Stimulated activated CD8-positive, alpha-beta memory T cell treated with anti-CD3 and anti-CD28 coated beads, Interleukin-15, amount 100 ng/mL, for 24 hours (primary cell): ENCODE data around the gene LHPP.

Experiments
- DNase-seq: peaks from one replicate; pipeline ENCODE4 v3.0.0-alpha.2; 2020; ENCODE audit warnings: low read depth

The LHPP gene

DNA sequence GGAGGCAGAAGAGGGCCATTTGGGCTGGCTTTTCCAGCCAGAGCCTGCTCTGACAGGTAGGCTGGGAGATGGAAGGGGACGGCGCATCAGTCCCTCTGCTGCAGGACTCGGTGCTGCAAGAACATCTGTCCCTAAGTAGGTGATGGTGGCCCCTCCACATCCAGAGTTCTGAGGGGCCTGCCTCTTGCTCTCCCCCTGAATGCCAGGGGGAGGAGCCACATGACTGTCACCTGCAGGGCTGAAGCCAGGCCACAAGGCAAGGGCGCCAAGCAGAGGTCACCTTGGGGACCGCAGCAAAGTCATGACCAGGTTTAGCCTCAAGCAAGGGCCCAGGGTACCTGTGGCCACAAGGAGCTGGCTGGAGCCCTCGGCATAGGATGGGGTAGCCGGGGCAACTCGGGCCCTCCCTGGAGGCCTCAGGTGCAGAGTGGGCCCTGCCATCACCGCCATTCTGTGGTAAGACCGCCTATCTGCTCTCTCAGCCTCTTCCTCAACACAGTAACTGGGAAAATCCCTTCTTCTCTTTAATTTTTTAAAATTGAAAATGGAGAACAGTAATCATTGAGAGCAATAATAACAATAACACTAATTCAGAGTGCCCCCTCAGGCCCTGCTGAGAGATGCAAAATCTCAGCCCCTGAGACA lies 183.3 kb downstream of the LHPP start:
- DNase-seq, result no peak

DNA sequence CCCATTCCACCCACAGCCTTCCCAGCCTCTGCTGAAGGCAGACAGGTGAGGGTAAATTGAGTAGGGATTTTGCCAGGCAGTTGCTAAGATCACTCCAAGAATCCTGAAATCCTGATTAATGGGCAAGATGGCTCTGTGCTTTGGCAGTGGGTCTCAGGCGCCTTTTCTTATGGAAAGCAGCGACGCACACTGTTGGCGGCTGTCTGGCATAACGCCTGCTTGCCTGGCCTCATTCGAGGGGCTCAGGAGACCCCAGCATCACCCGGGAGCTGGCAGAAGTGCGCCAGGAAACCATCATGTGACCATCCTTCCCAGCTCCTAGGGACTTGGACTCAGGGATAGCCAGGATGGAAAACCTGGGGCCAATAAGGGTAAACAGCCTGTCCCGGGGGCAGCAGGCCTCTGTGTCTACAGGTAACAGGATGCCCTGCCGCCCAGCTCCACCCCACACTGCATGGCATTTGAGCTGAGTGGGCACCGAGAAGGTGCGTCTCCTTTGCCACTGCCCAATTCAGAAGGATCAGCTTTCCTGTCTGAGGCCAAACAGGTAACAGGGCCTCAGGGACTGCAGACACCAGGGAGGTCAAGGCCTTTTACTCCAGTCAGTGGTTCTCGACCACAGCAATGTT lies 184.0 kb downstream of the LHPP start:
- no peak for DNase-seq

DNA sequence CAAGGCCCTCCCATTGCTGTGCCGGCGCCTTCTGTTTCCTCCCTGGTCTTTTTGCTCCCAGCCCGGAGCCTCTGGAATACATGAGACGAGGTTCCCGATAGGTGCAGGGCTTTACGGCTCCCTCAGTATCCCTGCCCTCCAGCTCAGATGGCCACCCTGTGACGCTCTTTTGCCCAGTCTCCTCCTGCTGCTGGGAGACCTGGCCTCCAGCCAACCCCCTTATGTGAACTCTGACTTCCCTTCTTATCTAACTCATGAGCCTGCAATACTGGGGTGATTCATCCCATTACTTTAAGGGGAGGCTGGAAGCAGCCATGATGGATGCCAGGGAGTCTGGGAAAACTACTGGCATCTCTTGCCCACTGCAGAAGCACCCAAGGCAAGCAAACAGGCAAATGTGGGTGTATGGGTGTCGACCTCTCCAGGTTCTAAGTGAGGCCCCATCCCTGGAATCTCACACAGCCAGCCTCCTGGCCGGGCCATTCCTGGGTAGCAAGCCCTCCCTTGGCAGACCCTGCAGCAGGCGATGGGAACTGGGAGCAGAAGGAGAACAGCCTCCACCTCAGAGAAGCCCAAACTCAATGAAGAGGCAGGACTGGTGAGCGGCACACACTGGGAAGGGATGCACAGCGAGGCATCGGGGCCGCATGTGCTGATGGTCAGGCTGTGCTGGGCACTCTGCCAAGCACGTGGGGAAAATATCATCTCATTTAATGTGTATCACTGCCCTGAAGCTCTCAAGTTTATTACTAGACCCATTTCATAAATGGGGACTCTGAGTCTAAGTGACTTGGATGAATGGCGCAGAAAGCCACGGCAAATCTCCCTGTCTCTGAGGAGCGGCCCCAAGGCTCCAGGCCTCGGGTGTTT lies 185.1 kb downstream of the LHPP start:
- no peak for DNase-seq

DNA sequence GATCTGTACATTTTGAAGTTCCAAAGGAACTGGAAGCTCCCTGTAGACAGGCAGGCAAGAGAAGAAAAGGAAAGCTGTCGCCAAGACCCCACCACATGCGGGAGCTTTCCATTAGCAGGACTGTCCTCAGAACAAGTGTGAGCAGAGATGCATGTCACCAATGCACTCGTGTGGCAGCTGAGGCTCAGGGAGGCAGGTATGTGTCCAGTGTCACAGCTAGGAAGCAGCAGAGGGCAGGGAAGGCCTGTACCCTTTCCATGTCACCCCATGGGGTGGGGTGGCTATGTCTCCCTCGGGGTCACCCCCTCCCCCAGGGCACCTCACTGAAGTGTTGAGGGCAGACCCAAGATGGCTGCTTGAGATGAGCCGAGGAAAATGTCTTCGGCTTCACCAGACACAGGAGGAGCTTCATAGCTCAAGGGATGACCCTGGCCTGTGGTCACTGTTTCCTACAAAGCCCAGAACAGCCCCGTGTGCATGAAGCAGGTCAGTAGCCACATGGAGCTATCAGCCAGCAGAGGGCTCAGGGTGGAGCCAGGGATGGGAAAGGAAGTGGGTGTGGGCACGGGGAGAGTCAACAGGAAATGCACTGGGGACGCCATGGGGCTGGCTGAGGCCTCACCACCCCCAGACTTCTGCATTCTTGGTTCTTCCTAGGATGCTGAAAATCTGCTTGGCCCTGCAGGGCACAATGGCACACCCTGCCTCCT lies 186.0 kb downstream of the LHPP start:
- no peak for DNase-seq

DNA sequence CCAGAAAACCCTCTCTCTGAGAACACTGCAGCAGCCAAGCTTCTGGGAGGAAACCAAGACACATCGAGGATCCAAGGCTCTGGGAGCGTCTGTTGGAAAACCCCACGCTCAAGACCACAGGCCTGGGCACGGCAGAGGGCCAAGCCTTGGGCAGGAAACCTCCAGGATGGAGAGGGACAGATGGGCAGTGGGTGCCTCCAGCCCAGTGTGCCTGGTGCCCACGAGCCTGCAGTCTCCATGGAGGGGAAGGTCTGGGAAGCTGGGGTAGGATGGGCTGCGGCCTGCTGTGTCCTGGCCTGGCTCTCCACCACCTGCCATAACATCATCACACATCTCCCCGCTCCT lies 186.5 kb downstream of the LHPP start:
- DNase-seq, result no peak

DNA sequence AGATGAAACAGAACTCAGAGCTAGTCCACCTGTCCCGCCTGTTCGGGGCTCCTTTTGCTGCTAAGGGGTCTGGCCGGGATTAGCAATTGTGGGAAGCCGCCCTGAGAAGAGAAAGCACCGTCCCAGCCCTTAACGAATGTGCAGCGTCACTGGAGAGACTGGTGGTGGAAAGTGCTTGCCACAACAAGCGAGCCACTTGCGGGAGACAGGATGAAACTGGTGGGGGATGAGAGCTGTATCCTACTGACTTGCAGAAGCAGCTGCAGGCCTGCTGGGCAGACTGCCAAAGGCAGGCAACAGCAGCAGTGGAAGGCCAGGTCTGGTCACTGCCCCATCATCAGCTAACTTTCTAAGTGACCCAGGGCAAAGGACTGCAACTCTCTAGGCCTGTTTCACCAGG lies 187.1 kb downstream of the LHPP start:
- DNase-seq, result no peak

DNA sequence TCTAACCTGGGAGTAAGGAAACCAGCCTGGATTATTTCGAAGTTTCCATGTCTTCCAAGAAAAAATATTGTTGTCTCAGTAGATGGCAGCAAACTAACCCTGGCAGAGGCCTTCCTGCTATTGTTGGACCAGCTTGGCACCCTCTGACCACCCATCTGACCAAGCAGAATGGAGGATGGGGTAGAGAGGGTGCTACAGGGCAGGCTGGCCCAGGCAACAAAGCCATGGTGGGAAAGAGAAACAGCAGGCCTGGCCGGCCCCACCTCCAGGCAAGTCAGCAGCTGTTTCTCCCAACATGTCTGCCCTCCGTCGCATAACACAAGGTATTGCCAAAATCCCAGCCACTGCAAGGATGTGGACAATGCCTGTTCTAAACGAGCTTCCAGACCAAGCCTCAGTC lies 187.6 kb downstream of the LHPP start:
- no peak for DNase-seq

DNA sequence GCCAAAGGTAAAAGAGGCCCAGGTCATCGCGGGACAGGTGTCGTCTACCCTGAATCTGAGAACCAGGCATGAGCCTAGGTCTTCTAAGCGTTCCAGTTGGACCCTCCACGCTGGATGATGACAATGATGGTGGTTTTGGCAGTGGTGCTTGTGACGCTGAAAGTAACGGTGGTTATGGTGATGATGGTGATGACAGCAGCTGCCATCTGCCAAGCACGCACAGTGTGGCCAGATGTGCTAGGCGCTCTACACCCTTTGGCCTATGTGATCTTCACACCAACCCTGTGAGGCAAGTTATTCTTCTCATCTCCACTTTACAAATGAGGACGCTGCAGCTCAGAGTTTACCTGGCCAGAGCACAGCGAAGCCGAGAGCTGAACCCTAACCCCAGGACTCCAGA lies 188.6 kb downstream of the LHPP start:
- no peak for DNase-seq

DNA sequence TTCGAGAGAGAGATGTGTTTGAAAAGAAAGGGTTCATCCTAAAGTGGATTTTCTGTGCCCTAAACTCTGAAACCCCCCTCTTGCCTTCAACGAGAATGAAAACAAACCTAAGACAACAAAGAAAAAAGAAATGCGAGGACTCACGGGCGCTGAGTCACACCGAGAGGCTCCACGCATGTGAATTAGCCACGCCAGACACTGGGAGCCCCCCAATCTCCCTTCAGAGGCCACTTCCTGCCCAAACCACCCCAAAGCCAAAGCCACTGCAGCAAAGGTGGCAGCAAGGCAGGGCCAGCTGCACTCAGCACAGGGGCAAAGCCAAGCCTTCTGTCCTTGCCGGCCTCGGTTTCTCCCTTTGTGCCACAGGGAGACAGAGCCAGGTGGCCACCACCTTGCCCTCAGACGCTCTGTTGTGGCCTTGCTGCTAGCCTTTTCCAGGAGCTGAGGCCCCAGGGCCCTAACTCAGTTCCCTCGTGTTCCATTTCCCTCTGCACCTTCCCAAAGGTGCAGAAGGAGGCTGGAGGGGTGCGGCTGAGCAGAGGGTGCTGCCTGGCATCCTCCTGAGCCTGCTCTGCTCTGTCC lies 189.3 kb downstream of the LHPP start:
- no peak for DNase-seq

DNA sequence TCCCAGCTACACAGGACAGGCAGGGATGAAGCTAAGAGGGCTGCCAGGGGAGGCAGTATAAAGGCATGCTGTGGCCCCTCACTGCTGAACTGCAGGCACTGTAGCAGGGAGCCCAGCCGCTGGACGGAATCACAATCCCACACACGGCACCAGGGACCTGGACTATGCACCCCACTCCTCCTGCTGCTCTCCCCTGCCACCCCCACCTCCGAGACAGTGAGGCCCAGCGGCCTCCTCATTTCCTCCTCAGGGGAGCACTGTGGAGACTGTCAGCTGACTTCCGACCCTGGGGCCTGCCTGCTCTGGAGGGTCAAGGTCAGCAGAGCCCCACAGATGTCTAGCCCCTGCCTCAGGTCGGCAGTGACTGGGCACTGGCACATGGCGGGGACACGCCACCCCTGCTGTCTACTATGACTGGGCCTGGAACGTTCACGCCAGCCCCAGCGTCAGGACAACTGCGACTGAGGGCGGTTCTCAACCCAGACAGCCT lies 189.8 kb downstream of the LHPP start:
- no peak for DNase-seq

DNA sequence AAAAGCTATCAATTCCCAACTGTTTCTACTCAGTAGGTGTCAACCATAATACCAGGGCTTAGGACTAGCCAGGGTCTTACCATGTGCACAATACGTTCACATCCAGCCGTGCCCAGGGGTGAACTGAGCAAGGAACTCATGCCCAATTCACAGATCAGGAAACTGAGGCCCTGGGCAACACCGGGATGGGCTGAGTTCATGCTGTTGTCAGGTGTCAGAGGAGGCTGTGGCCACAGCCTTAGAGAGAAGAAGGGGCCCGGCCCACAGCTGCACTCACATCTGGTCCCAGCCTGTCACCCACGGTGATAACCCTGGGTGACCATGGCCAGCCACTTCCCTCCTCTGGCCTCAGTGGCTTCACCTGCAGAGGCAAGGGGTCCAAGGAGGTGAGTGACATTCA lies 190.6 kb downstream of the LHPP start:
- DNase-seq, result no peak

DNA sequence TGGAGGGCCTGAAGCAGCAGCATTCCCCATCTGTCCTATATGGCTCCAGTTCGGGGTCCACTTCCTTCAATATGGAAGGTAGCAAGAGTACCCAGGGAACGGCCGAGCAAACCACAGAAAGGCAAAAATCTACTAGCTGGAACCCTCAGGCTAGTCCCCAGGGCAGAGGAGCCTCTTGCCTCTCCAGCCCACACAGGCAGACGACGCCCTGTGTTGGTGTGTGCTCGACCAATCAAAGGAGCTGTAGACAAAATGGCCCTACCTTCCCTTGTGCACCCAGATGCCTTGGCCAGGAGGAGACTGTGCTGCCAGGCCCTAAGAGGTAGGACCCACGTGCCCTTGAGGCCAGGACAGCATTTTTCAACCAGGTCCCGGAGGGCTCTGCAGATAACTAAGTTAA lies 191.1 kb downstream of the LHPP start:
- DNase-seq, result no peak

DNA sequence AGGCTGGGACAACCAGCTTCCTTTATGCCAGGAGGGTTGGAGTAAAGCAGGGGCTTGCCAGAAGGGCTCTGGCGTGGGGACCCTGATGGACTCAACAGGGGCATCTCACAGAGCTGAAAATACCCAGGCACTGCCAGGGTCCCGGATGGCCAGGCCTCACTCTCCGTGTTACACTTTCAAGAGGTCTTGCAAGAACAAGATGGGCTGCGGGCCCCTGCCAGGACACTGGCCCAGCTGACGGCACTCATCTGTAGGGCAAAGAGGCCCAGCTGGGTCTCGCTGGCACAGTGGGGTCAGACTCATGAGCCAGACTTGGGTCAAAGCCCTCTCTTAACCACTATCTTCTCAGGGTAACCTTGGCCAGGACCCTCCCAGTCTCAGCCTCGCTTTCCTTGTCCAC lies 191.7 kb downstream of the LHPP start:
- no peak for DNase-seq

DNA sequence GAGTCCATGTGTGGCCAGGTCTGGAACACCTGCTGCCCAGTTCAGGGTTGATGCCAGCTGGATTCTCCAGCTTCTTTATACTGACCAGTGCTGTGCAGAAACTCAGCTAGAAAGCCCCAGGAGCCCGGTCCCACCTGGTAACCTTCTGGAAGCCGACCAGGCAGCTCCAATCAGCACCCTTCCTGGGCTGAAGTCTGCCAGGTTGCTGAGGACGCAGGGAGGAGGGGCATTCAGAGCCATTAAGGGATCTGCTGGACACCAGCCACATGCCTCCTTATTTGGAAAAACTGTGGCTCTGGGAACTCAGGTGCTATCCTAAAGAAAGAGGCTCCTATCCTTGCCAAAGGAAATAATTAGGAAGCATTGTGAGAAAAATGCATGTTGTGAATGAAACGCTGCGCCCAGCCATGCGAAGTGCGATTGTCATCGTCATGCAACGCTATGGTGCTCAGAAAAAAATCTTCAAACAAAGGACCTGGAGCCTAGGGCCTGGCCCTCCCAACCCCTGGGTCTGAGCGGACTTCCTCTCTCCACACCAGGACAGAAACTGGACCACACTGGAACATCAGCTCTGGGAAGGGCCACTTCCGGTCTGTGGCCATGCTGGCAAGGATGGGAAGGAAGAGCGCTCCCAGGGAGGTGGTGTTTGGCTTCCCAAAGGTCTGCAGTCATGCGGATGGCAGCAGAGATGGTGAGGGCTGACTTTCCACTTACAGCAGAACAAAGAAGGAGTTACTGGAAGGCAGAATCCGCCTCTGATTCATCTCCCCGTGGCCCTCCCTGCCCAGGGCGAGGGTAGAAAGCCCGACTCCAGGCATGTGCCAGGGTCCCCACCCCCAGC lies 192.4 kb downstream of the LHPP start:
- no peak for DNase-seq

DNA sequence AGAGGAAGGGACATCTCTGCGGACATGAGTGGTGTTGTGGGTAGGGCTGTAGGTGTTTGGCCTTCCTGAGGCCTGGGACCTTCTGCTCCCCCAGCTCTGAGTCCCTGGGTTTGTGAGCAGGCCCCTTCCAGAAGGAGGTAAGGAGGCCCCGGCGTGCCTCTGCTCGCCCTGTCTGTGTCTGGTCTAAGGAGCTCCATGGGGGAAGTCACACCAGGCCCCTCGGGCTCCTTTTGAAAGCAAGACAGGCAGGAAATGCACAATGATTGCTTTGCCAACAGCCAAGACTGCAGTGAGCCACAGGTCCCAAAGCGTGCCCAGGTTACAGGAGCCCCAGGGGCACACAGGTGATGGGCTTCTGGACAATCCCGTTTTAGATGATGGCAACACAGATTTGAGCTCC lies 193.1 kb downstream of the LHPP start:
- no peak for DNase-seq

DNA sequence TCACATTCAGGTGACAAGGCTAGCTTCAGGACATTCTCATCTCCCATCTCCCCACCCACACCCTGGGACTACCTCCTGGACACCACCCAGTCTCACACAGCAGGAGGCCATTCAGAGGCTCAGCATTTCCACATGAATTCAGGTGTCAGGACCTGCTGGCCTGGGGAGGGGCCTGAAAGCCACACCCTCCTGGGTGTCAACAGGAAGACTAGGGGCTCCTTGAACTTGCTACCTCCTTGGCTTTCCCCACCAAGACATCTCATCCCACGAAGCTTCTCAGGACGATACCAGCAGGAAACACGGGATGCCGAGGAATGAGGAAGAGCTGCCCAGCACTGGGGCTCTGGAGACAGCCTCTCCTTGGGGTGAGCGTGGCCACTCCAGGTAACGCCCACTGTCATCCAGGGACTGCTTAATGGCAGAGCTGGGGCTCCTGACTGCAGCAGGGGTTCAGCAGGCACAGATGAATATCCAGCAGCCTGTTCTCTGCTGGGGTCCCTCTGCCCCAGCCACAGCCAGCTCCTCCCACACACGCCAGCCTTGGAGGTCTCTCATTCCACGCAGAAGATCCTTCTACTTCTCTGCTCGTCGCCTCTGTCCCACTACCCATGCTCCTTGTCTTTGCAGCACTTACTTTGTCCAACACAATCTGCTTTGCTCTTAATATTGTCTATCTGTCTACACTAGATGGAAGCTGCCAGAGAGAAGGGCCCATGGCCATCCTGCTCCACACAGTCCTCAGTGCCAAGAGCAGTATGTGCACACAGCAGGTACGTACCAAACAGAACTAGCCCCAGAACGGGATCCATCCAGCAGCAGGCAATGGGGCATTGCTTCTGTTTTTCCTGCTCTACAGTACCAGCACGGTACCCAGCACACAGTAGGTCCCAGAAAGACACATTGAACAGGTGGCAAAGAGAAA lies 193.8 kb downstream of the LHPP start:
- DNase-seq, result no peak

DNA sequence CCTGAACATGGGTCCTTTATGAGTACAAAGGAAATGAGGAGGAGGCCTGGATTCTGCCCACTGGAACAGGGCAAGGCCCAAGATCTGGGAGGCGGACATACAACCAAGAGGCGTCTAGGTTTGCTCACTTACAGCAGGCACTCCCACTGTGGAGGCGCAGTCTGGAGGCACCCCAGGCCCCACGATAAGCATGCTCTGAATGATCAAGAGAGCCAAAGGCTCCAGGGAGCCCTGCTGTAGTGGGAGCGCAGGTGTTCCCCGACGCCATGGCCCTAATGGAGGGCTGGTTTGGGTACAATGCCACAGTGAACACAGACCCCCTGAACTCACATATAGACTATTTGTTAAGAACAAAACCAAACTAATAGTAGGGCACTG lies 194.5 kb downstream of the LHPP start:
- no peak for DNase-seq

DNA sequence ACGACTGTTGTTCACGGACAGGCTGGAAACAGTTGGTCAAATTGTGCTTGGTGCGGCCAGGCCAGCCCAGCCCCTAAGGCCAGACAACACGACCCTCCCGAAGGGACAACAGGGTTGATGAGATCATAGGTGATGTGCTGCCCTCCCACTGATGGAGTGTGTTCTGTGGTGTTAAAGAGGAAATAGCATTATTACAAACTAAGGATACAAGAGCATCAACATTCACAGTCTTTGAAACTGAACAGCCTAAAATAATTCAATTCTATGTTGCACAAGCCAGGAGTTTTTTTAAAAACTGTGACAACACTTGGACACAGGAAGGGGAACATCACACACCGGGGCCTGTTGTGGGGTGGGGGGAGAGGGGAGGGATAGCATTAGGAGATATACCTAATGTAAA lies 194.9 kb downstream of the LHPP start:
- DNase-seq, result no peak

DNA sequence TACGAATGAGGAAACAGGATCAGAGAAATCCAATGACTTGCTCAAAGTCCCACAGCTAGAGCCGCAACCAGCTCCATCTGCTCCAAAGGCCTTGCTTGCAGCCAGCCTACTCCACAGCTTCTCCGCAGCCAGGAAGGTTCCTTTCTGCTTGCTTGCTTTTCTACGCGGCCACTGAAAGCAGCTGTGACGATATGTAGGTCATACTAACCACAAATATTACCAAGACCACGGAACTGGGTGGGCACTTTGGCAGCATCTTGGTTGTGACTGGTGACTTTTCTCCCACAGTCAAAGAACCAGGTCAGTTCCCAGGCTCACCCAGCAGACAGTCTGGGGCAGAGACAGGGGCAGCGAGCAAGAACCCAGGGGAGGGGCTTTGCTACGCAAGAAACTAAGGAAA lies 196.2 kb downstream of the LHPP start:
- no peak for DNase-seq

DNA sequence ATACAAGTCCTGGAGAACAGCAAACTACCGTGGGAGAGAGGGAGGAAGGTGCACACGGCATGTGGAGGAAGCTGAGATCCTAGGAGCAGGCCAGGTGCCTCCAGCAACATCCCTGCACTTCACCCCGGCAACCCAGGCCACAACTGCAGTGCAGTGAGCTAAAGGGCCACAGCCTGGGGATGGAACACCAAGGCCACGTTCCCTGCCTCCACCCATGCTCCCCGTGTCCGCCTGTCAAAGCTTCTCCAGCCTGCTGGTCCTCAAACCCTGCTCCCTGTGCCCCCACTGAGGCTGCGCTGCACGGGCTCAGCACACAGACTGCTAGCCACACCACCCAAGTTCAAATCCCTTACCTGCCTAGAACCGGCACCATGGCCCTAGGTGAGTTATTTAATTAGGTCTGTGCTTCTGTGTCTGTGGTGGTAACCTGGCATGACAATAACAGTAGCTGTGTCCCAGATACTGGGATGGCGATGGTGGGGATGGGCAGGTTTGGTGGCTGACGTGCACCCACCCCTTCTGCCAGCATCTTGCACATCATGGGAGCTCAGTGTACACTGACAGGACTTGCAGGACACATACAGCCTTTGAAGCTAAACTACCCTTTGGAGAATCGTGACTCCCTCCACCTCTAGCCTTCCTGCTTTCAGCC lies 197.1 kb downstream of the LHPP start:
- DNase-seq, result no peak
